ENCODE results near the gene ROBO2.

DNA sequence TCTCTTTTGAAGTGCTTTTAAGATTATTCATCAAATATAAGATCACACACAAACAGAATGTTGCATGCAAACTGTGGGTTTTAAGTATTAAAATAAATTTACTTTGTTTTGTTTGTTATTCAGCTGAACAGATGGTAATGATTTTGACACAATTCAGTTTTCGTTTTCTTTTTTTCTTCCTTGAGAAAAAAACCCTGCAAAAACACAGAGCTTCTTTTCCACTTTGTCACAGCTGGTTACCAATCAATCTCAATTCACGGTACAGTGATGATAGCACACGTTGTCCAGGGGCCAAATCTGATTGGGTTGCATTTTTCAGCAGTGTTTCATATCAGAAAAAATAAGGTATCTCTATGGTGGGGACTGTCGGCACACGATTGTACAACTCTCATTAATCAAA lies 473.6 kb downstream of the ROBO2 start:
- no peak for TF ChIP-seq POLR2AphosphoS5 (IDR thresholded peaks at IDR 0.05; ENCODE audit: low read depth)
- TF ChIP-seq CTCF (IDR thresholded peaks at IDR 0.05; ENCODE audit: insufficient read depth, low read length): no peak
- no peak for TF ChIP-seq GABPA (IDR thresholded peaks at IDR 0.05; ENCODE audit: low read depth)
